Cardiac muscle cell (in vitro differentiated cells and primary cell): ENCODE results near the gene SDR42E1. TPM values are rescaled to one million over a fixed set of nuclear protein-coding genes. Genes with fewer than 3 reads are reported as not detected.
"Not testable (repeated sequence)": the region's sequence is repeated elsewhere in the genome, so short reads cannot be mapped to it uniquely, and the experiment has no call there.

Source experiments
- DNase-seq, 2 donors: peaks; one replicate each; pipeline versions ENCODE4 v3.0.0 to v3.0.0-alpha.2; 2010 to 2017; ENCODE audit warnings: low read depth in 1 of 2, low spot score in 1 of 2
- H3K27ac ChIP-seq: fragments of 200-600 bp; sonication (generic); 2 replicates; pipeline ENCODE4 v1.5.1; 2016
- H3K27me3 ChIP-seq: fragments of 200-600 bp; sonication (generic); 2 replicates; pipeline ENCODE4 v1.6.0; 2016; ENCODE audit warnings: control low read depth
- H3K36me3 ChIP-seq: fragments of 200-600 bp; sonication (generic); 2 replicates; pipeline ENCODE4 v1.5.1; 2016; ENCODE audit warnings: control low read depth
- H3K4me1 ChIP-seq: fragments of 200-600 bp; sonication (generic); 2 replicates; pipeline ENCODE4 v1.8.1; 2017; ENCODE audit warnings: low read depth, mild to moderate bottlenecking, mixed run types
- H3K4me3 ChIP-seq: fragments of 200-600 bp; sonication (generic); 2 replicates; pipeline ENCODE4 v1.5.1; 2016; ENCODE audit warnings: mild to moderate bottlenecking
- H3K9me3 ChIP-seq: fragments of 200-600 bp; sonication (generic); 2 replicates; pipeline ENCODE4 v1.5.1; 2017; ENCODE audit warnings: low read depth, mild to moderate bottlenecking, control low read depth
- CTCF ChIP-seq: IDR thresholded peaks from 2 replicates; pipeline ENCODE4 v1.5.1; 2012; ENCODE audit warnings: low read depth, mild to moderate bottlenecking, low read length
- polyA plus RNA-seq: library from polyadenylated mRNA; unstranded; fragments of >200 nt; fragmentation: Nextera tagmentation; extraction: Ambion mirVana; gene quantifications from 2 replicates; pipeline ENCODE4 v1.2.1, GENCODE V29; 2016
- total RNA-seq: library from RNA; depleted of rRNA; stranded (reverse); fragments of >200 nt; gene quantifications from 2 replicates; pipeline ENCODE4 v1.2.3, GENCODE V29; 2016

SDR42E1 gene
- total and polyA plus RNA-seq, 2 experiments from 2014 or later: 0.03 TPM; not detected in 1

GRCh38 chr16:82013139-82013538 is 1.9 kb upstream of the SDR42E1 start:
- no peaks in the 10 kb centered on the region for H3K27me3 ChIP-seq
- no peak for TF ChIP-seq CTCF

GRCh38 chr16:82010649-82011048 is 621 bp downstream of the SDR42E1 start:
- no peak for TF ChIP-seq CTCF
- Histone ChIP-seq H3K27ac (no peak overlapping the region), H3K9me3 (no peaks in the 10 kb centered on the region), H3K4me1 (no peaks in the 10 kb centered on the region), H3K36me3 (no peaks in the 10 kb centered on the region), H3K27me3 (no peaks in the 10 kb centered on the region), H3K4me3 (no peak overlapping the region)
- no peak for DNase-seq

More at GRCh38 chr16:82013139-82013538, 1.9 kb upstream of the SDR42E1 start:
- H3K4me3 ChIP-seq: no peak overlapping the region
- H3K27ac ChIP-seq: no peak overlapping the region
- H3K9me3 ChIP-seq: no peaks in the 10 kb centered on the region
- DNase-seq: no peak
- H3K36me3 ChIP-seq: no peaks in the 10 kb centered on the region
- H3K4me1 ChIP-seq: no peaks in the 10 kb centered on the region

- not testable (repeated sequence) for H3K27ac ChIP-seq, H3K27me3 ChIP-seq, H3K4me3 ChIP-seq, H3K36me3 ChIP-seq, H3K9me3 ChIP-seq, DNase-seq, H3K4me1 ChIP-seq
These were observed 1.5 kb downstream of the SDR42E1 start for GRCh38 chr16:82009789-82010188.

GRCh38 chr16:82008957-82009592 is 2.2 kb downstream of the SDR42E1 start:
- no peak overlapping the region for H3K4me3 ChIP-seq
- no peaks in the 10 kb centered on the region for H3K9me3 ChIP-seq
- TF ChIP-seq CTCF: no peak
- no peaks in the 10 kb centered on the region for H3K4me1 ChIP-seq
- no peaks in the 10 kb centered on the region for H3K27me3 ChIP-seq
- H3K36me3 ChIP-seq: no peaks in the 10 kb centered on the region
- DNase-seq: no peak
- H3K27ac ChIP-seq: no peak overlapping the region

- Histone ChIP-seq H3K4me1 (no peaks in the 10 kb centered on the region), H3K9me3 (no peaks in the 10 kb centered on the region), H3K27me3 (no peaks in the 10 kb centered on the region), H3K4me3 (no peak overlapping the region), H3K36me3 (no peaks in the 10 kb centered on the region), H3K27ac (no peak overlapping the region)
- DNase-seq: no peak
- TF ChIP-seq CTCF: no peak
These were observed 4.1 kb downstream of the SDR42E1 start for GRCh38 chr16:82007189-82007588.

- no peaks in the 10 kb centered on the region for H3K36me3 ChIP-seq
- no peaks in the 10 kb centered on the region for H3K4me1 ChIP-seq
- no peak for TF ChIP-seq CTCF
- no peaks in the 10 kb centered on the region for H3K9me3 ChIP-seq
- DNase-seq: no peak
- no peaks in the 10 kb centered on the region for H3K27me3 ChIP-seq
- H3K27ac ChIP-seq: no peak overlapping the region
- H3K4me3 ChIP-seq: no peak overlapping the region
These were observed 5.2 kb downstream of the SDR42E1 start for GRCh38 chr16:82006036-82006435.
